AG09319 (cell line): ENCODE results near the gene EMC8.

Experiments
- DNase-seq: peaks from one replicate; pipeline ENCODE4 v3.0.0-alpha.2; 2010; ENCODE audit warnings: low read depth; ENCODE audit errors: extremely low read depth
- TF ChIP-seq, protein P1 (sequence below): IDR thresholded peaks from 2 replicates; pipeline ENCODE4 v1.5.1; 2011; ENCODE audit warnings: low read depth, mild to moderate bottlenecking, inconsistent platforms, low read length, moderate library complexity

The EMC8 gene

DNA sequence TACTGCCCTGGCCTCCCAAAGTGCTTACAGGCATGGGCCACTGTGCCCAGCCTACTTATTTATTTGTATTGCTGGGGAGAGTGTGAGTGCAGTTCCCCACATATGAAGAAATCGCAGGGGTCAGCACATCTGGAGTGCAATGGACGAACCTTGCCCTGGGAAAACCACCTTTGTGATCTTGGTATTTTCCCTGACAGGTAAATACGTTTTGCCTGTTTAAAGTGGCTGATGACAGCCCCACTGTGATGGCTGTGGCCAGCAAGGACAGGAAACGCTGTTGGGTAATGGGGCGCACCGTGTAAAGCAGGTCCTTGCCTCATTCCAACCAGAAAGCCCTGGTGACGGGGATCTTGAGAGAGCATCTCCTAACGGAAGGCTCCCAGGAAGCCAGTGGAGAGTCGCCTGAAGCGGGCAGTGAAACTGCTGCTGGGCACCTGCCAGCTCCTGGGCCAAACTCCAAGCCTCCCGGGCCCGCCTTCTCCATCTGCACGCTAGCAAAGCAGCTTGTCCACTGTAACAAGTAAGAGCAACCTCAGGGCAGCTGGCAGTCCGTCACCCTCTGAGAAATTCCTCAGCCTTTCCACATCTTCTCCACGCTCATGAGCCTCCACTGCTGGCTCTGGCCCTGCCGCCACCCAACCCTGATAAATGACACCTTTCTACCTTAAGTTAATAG, 17.5 kb downstream of the EMC8 start:
- TF ChIP-seq, protein P1, sequence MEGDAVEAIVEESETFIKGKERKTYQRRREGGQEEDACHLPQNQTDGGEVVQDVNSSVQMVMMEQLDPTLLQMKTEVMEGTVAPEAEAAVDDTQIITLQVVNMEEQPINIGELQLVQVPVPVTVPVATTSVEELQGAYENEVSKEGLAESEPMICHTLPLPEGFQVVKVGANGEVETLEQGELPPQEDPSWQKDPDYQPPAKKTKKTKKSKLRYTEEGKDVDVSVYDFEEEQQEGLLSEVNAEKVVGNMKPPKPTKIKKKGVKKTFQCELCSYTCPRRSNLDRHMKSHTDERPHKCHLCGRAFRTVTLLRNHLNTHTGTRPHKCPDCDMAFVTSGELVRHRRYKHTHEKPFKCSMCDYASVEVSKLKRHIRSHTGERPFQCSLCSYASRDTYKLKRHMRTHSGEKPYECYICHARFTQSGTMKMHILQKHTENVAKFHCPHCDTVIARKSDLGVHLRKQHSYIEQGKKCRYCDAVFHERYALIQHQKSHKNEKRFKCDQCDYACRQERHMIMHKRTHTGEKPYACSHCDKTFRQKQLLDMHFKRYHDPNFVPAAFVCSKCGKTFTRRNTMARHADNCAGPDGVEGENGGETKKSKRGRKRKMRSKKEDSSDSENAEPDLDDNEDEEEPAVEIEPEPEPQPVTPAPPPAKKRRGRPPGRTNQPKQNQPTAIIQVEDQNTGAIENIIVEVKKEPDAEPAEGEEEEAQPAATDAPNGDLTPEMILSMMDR: no peak
- DNase-seq: peak; percentile 77

DNA sequence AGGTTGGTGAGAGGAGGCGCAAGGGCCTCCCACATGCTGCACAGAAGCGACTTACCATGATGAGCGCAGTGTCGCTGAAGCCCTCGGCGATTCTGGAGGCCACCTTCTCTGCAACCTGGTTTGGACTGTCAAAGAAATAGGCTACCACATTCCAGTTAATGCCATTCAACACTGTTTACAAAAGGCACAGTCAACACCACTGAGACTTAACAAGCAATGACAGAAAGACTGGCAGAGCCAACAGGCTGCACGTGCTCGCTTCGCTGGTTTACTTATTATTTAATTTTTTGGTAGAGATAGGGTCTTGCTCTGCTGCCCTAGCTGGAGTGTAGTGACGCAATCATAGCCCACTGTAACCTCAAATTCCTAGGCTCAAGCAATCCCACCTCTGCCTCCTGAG, 18.2 kb downstream of the EMC8 start:
- TF ChIP-seq, protein P1: no peak
- no peak for DNase-seq

DNA sequence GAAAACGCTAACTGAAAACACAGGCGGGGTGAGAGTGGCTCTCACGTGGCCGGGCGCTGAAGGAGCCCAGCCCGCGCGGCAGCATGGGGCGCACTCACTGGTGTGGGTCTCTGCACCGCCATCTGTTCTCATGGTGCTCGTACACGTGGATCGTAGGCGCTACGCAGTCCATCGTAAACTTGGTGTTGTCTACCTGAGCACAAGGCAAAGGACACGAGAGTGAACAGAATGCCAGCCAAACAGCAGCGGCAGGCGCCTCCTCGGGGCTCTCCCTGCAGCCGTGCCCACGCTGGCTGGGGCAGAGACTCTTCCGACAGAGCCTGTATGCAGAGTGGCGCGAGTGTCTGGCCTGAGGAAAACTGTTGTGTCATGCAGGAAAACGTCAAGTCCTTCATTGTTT, 19.1 kb downstream of the EMC8 start:
- DNase-seq: no peak
- TF ChIP-seq, protein P1: no peak

DNA sequence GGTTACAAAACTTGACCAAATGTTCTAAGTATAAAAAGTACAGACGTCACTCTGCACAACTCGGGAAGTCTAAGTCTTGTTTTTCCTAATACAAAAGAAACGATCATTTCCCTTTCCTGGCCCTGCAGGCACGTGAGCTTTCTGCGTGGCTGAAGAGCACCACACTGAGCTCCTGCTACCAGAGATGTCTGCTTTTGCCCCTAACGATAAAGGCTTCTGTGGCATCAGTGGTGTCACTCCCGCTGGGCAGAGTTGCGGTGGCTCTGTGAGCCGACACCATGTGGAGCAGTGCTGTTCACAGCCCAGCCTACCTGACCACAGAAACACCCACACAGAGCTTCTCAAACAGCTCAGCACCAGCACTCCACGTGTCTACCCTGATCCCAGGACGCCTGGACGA, 20.5 kb downstream of the EMC8 start:
- no peak for DNase-seq
- TF ChIP-seq, protein P1: no peak

DNA sequence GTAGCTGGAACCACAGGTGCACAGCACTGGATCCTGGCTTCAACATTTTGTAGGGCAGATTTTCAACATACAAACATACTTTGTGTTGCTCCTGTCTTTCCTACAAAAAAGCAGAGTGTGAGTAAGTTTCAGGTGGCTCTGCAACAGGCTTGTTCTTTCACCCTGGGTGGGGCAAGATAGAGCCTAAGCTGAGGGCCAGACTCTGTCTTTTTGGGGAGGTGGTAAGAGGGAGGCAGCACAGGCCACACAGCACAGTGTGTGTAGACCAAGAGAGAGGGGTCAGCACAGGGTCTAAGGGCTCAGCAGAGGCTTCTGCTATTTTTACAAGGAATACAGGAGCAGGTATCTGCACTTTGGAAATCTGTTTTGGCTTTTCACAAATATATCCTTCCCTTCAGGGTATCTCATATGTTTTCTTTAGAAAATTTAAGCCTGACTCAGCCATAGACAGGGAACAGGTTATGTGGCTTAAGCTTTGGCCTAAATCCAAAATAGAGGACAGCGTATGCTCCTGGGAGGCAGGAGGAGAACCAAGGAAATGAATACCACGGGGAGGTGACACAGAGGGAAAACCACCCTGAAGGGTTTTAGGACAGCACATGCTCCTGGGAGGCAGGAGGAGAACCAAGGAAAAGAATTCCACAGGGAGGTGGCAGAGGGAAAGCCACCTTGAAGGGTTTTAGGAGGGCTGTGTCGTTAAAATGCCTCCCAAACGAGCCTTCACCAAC, 21.6 kb downstream of the EMC8 start:
- TF ChIP-seq, protein P1: no peak

DNA sequence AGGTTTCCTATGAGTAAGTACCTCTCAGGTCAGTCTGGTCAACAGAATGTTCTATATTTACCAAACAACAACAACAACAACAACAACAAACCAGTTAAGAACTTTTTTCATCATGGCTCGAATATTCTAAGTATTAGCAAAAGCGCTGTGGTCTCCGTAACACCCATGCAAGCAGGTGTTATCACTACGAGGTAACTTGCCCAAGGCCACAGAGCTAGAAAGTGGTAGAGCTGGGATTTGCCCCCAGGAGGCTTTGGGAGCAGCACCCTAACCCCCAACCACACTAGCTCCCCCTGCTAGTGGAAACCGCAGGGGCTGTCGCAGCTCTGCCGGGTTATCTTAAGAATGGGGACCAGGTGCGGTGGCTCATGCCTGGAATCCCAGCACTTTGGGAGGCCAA, 24.5 kb downstream of the EMC8 start:
- DNase-seq: no peak
- TF ChIP-seq, protein P1: no peak

More for the DNA sequence above, 21.6 kb downstream of the EMC8 start:
- DNase-seq: no peak

DNA sequence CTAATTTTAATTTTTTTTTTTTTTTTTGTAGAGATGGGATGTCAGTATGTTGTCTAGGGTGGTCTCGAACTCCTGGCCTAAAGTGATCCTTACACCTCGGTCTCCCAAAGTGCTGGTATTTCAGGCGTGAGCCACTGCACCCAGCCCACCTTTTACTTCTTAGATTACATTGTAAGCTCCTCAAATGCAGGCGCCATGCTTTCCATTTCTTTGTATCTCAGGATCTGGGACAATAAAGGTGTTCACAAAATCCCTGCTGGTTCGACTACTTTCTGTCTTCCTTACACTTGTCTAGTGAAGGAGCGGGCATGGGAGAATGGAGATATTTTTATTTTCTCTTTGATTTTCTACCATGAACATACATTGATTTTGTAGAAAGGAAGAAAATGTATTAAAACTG, 25.2 kb downstream of the EMC8 start:
- TF ChIP-seq, protein P1: no peak
- no peak for DNase-seq
